Measurements from ENCODE around the gene KLHDC1.
"Not testable (repeated sequence)": the region's sequence is repeated elsewhere in the genome, so short reads cannot be mapped to it uniquely, and the experiment has no call there.

The KLHDC1 gene

GRCh38 chr14:49761839-49762551 lies 69.1 kb downstream of the KLHDC1 start:
- no peak overlapping the region for H3K4me3 ChIP-seq (ENCODE audit: low read length)
- no peak for TF ChIP-seq ZNF274 (IDR thresholded peaks at IDR 0.05; ENCODE audit: low read depth, low read length)

GRCh38 chr14:49766839-49767238 lies 73.9 kb downstream of the KLHDC1 start:
- no peak for TF ChIP-seq ZNF274 (IDR thresholded peaks at IDR 0.05; ENCODE audit: low read depth, low read length)
- no peak overlapping the region for H3K4me3 ChIP-seq (ENCODE audit: low read length)

GRCh38 chr14:49767270-49767570 lies 74.3 kb downstream of the KLHDC1 start:
- no peak for TF ChIP-seq ZNF274 (IDR thresholded peaks at IDR 0.05; ENCODE audit: low read depth, low read length)
- H3K4me3 ChIP-seq (ENCODE audit: low read length), result peak overlapping the region; percentile 80; the same call in 1 of the 2 replicates

- no peak for TF ChIP-seq ZNF274 (IDR thresholded peaks at IDR 0.05; ENCODE audit: low read depth, low read length)
- peak within 1 kb of the TSS; percentile 80 for H3K4me3 ChIP-seq (ENCODE audit: low read length)
Measured at GRCh38 chr14:49767571-49768300, 74.8 kb downstream of the KLHDC1 start, which contains the start of gene KLHDC2. Gene KLHDC2, plus strand, starts transcription at chr14:49768153. Its CDS starts 316 bp downstream, at chr14:49768469.

GRCh38 chr14:49768301-49769121 lies 75.6 kb downstream of the KLHDC1 start:
- peak overlapping the region; percentile 78 for H3K4me3 ChIP-seq (ENCODE audit: low read length)
- TF ChIP-seq ZNF274 (IDR thresholded peaks at IDR 0.05; ENCODE audit: low read depth, low read length), result no peak

- TF ChIP-seq ZNF274 (IDR thresholded peaks at IDR 0.05; ENCODE audit: low read depth, low read length), result no peak
- H3K4me3 ChIP-seq (ENCODE audit: low read length), result peak overlapping the region; percentile 78
Measured at GRCh38 chr14:49769171-49769570, 76.3 kb downstream of the KLHDC1 start.

GRCh38 chr14:49769581-49770211 lies 76.8 kb downstream of the KLHDC1 start:
- peak overlapping the region; percentile 78 for H3K4me3 ChIP-seq (ENCODE audit: low read length)
- TF ChIP-seq ZNF274 (IDR thresholded peaks at IDR 0.05; ENCODE audit: low read depth, low read length), result no peak

GRCh38 chr14:49770212-49770817 lies 77.4 kb downstream of the KLHDC1 start:
- H3K4me3 ChIP-seq (ENCODE audit: low read length), result no peak overlapping the region; the same call in 1 of the 2 replicates
- TF ChIP-seq ZNF274 (IDR thresholded peaks at IDR 0.05; ENCODE audit: low read depth, low read length), result no peak

- not testable (repeated sequence) for H3K4me3 ChIP-seq (ENCODE audit: low read length)
Measured at GRCh38 chr14:49771691-49772090, 78.8 kb downstream of the KLHDC1 start.

- H3K4me3 ChIP-seq (ENCODE audit: low read length), result no peak overlapping the region
- no peak for TF ChIP-seq ZNF274 (IDR thresholded peaks at IDR 0.05; ENCODE audit: low read depth, low read length)
Measured at GRCh38 chr14:49774106-49774505, 81.2 kb downstream of the KLHDC1 start.

GRCh38 chr14:49778421-49778820 lies 85.5 kb downstream of the KLHDC1 start:
- no peak for TF ChIP-seq ZNF274 (IDR thresholded peaks at IDR 0.05; ENCODE audit: low read depth, low read length)
- H3K4me3 ChIP-seq (ENCODE audit: low read length), result no peak overlapping the region

GRCh38 chr14:49781040-49781439 lies 88.1 kb downstream of the KLHDC1 start:
- H3K4me3 ChIP-seq (ENCODE audit: low read length), result not testable (repeated sequence)

- H3K4me3 ChIP-seq (ENCODE audit: low read length), result no peak overlapping the region
- TF ChIP-seq ZNF274 (IDR thresholded peaks at IDR 0.05; ENCODE audit: low read depth, low read length), result no peak
Measured at GRCh38 chr14:49783394-49784014, 90.6 kb downstream of the KLHDC1 start.
